ENCODE measurements around the gene KLHL6.
A peak's percentile ranks its signal among the peaks of the same experiment; 100 is the strongest.
"Not testable (repeated sequence)": the region's sequence is repeated elsewhere in the genome, so short reads cannot be mapped to it uniquely, and the experiment has no call there.

The KLHL6 gene

DNA sequence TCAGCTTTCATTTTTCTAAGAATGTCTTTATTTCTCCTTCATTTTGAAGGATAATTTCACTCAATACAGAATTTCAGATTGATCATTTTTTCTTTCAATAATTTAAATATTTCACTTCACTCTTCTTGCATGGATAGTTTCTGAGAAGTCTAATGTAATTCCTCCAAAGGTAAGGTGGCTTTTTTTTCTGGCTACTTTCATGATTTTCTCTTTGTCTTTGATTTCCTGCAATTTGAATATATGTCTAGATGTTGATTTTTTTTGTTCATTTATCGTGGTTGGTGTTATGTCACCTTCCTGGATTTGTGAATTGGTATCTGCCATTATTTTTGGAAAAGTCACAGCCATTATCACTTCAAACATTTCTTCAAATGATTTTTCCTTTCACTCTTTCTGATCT lies 112.5 kb downstream of the KLHL6 start:
- TF ChIP-seq, protein P1, sequence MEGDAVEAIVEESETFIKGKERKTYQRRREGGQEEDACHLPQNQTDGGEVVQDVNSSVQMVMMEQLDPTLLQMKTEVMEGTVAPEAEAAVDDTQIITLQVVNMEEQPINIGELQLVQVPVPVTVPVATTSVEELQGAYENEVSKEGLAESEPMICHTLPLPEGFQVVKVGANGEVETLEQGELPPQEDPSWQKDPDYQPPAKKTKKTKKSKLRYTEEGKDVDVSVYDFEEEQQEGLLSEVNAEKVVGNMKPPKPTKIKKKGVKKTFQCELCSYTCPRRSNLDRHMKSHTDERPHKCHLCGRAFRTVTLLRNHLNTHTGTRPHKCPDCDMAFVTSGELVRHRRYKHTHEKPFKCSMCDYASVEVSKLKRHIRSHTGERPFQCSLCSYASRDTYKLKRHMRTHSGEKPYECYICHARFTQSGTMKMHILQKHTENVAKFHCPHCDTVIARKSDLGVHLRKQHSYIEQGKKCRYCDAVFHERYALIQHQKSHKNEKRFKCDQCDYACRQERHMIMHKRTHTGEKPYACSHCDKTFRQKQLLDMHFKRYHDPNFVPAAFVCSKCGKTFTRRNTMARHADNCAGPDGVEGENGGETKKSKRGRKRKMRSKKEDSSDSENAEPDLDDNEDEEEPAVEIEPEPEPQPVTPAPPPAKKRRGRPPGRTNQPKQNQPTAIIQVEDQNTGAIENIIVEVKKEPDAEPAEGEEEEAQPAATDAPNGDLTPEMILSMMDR (conservative IDR thresholded peaks at IDR 0.05; ENCODE audit: low read depth, low read length) = no peak
- H3K4me3 ChIP-seq (ENCODE audit: low read depth, low read length) = no peak overlapping the region
- no peak for DNase-seq (ENCODE audit: low read depth)

DNA sequence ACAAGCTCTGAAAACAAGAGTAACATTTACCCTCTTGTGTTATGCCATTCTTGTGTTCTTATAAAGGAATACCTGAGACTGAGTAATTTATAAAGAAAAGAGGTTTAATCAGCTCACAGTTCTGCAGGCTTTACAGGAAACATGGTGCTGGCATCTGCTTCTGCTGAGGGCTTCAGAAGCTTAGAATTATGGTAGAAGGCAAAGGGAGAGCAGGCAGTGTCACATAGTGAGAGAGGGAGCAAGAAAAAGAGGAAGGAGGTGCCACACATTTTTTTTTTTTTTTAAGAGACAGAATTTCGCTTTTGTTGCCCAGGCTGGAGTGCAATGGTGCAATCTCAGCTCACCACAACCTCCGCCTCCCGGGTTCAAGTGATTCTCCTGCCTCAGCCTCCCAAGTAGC lies 115.0 kb downstream of the KLHL6 start:
- not testable (repeated sequence) for H3K4me3 ChIP-seq (ENCODE audit: low read depth, low read length); DNase-seq (ENCODE audit: low read depth)

DNA sequence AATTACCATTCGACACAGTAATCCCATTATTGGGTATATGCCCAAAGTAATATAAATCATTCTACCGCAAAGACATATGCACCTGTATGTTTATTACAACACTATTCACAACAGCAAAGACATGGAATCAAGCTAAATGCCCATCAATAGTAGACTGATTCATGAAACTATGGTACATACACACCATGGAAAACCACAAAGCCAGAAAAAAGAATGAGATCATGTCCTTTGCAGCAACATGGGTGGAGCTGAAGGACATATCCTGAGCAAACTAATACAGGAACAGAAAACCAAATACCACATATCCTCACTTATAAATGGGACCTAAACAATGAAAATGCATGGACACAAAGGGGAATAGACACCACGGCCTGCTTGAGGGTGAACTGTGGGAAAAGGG lies 116.0 kb downstream of the KLHL6 start:
- H3K4me3 ChIP-seq (ENCODE audit: low read depth, low read length) = no peak overlapping the region
- TF ChIP-seq, protein P1 (conservative IDR thresholded peaks at IDR 0.05; ENCODE audit: low read depth, low read length) = no peak
- DNase-seq (ENCODE audit: low read depth) = peak; percentile 33

DNA sequence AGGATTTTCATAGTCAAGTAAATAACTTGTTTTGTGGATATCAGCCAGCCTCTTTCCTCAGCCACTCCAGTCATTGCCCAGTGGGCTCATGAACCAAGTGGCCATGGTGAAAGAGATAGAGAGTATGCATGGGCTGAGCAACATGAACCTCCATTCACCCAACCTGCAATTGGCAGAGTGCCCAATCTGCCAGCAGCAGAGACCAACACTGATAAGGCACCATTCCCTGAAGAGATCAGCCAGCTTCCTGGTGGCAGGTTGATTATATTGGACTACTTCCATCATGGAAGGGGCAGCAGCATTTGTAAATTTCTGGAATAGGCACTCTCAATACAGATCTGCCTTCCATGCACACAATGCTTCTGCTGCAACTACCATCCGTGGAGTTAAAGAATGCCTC lies 116.8 kb downstream of the KLHL6 start:
- DNase-seq (ENCODE audit: low read depth) = no peak
- TF ChIP-seq, protein P1 (conservative IDR thresholded peaks at IDR 0.05; ENCODE audit: low read depth, low read length) = no peak
- no peak overlapping the region for H3K4me3 ChIP-seq (ENCODE audit: low read depth, low read length)

DNA sequence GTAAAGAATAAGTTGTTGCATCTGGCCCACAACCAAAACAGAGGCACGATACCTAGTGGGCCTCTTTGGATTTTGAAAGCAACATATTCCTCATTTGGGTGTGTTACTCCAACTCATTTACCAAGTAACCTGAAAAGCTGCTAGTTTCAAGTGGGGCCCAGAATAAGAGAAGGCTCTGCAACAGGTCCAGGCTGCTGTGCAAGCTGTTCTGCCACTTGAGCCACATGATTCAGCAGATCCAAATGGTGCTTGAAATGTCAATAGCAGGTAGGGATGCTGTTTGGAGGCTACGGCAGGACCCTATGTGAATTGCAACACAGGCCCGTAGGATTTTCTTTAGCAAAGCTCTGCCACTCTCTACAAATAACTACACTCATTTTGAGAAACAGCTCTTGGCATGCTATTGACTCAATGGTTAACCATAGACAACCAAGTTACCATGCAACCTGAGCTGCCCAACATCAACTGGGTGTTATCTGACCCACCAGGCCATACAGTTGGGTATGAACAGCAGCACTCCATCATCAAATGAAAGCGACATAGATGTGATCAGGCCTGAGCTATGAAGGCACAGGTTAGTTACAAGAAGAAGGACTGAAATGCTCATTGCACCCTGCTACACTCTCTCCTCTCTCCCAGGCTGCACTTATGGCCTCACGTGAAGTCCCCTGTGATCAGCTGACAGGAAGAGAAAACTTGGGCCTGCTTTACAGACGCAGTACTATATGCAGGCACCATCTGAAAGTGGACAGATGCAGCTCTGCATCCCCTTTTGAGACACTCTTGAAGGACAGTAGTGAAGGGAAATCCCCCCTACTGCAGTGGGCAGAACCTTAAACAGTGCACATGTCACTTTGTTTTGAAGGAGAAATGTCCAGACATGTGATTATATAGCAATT lies 117.6 kb downstream of the KLHL6 start:
- no peak for DNase-seq (ENCODE audit: low read depth)
- TF ChIP-seq, protein P1 (conservative IDR thresholded peaks at IDR 0.05; ENCODE audit: low read depth, low read length) = no peak

More for the DNA sequence above, 117.6 kb downstream of the KLHL6 start:
- no peak overlapping the region for H3K4me3 ChIP-seq (ENCODE audit: low read depth, low read length)

Data from choroid plexus epithelial cell (primary cell).